Adrenal gland (tissue), 12 donors: ENCODE results near the gene FAU. TPM values are rescaled to one million over a fixed set of nuclear protein-coding genes. Genes with fewer than 3 reads are reported as not detected.

Experiments
- DNase-seq, 7 donors: peaks; one replicate each; pipeline ENCODE4 v3.0.0-alpha.2; 2019 to 2020
- H3K27ac ChIP-seq, 5 donors: fragments of 200-600 bp; sonication (generic) in 4 of 5; 1 replicate in 3 of 5; 2 replicates in 2 of 5; pipeline versions ENCODE4 v1.5.1 to v1.8.0; 2016 to 2020; ENCODE audit warnings: mild to moderate bottlenecking in 1 of 5
- H3K27me3 ChIP-seq: fragments of 200-600 bp; 2 replicates; pipeline ENCODE4 v1.8.0; 2021
- H3K36me3 ChIP-seq, 2 donors: fragments of 200-600 bp; replicated peaks in 1 of 2; 1 replicate in 1 of 2; 2 replicates in 1 of 2; pipeline versions ENCODE4 v1.5.1 to v1.8.0; 2018 to 2022
- H3K4me1 ChIP-seq, 2 donors: fragments of 200-600 bp; replicated peaks in 1 of 2; 1 replicate in 1 of 2; 2 replicates in 1 of 2; pipeline versions ENCODE4 v1.5.1 to v1.8.0; 2018 to 2021
- H3K4me3 ChIP-seq, 4 donors: fragments of 200-600 bp; sonication (generic) in 3 of 4; one replicate each; pipeline ENCODE4 v1.5.1; 2016 to 2018
- H3K9me3 ChIP-seq, 3 donors: fragments of 200-600 bp; sonication (generic) in 1 of 3; replicated peaks in 1 of 3; 1 replicate in 2 of 3; 2 replicates in 1 of 3; pipeline versions ENCODE4 v1.5.1 to v1.8.0; 2016 to 2021
- CTCF ChIP-seq, 6 experiments: fragments of 450-650 bp in 4 of 6; fragments of 200-600 bp in 2 of 6; sonication (generic) in 1 of 6; IDR thresholded peaks; 1 replicate in 5 of 6; 2 replicates in 1 of 6; pipeline versions ENCODE4 v1.5.1 to v1.8.0; 2016 to 2021; ENCODE audit warnings: antibody characterized with exemption in 6 of 6, mild to moderate bottlenecking in 2 of 6, moderate library complexity in 1 of 6
- POLR2A ChIP-seq, 2 donors: fragments of 450-650 bp; IDR thresholded peaks; one replicate each; pipeline ENCODE4 v1.6.1; 2017; ENCODE audit warnings: antibody characterized with exemption in 2 of 2, mild to moderate bottlenecking in 2 of 2, moderate library complexity in 1 of 2
- WGBS, 4 donors: extraction: QIAGEN DNeasy Blood & Tissue Kit in 2 of 4; methylation state at CpG; one replicate each; pipeline versions ENCODE4 v1.1.5 to v1.1.7; 2013 to 2017; 5-methylcytosine and 5-hydroxymethylcytosine counted together
- intact Hi-C, 2 donors: fragments of 100-400 bp; cut with DNase I; formaldehyde crosslinking; loops; one replicate each; pipeline versions ENCODE4 v1.14.1 to v1.15.0; 2022 to 2023
- polyA plus RNA-seq, 3 donors: library from polyadenylated mRNA; stranded (reverse); fragments of 200-250 nt in 2 of 3; fragments of 350-450 nt in 1 of 3; fragmentation: Illumina TruSeq in 1 of 3; extraction: RNeasy Lipid Tissue Mini Kit (QIAGEN cat#74804) in 1 of 3; gene quantifications; one replicate each; pipeline ENCODE4 v1.2.3, GENCODE V29; 2013 to 2014
- total RNA-seq, 9 donors: library from RNA; depleted of rRNA in 4 of 9; stranded (reverse); fragments of >200 nt in 4 of 9; fragments of 120-200 nt in 1 of 9; fragmentation: NEBNext Ultra II Directional in 1 of 9; extraction: Animal tissue kit (Norgen Biotek cat#: 25700) in 1 of 9; gene quantifications; one replicate each; pipeline versions ENCODE4 v1.1.0 to v1.2.4, GENCODE V29; 2013 to 2023
- donor health status: healthy with polysubstance abuse.
- donor health status: Bipolar disorder and iron deficiency.
- donor health status: DM: yes; HTN: yes; CAD: no.
- donor health status: DM: no; HTN: no; CAD: no.
- donor health status: DM: no; HTN: no; CAD: no.
- donor health status: DM: yes; HTN: yes; CAD: no.

Gene FAU
- total and polyA plus RNA-seq, 12 donors = 361 to 2,488 (median 1,029) TPM

- 75 to 87% (median 81%) methylated on average over 4 of the region's 4 CpGs for WGBS, 4 donors
- intact Hi-C loops = no loop called here
- H3K4me1 ChIP-seq = peaks cover 12 to 20% of the 10 kb centered on the region in 2 donors
- TF ChIP-seq CTCF (IDR thresholded peaks at IDR 0.05) = no peak
- no peak for TF ChIP-seq POLR2A (IDR thresholded peaks at IDR 0.05)
- H3K27ac ChIP-seq = no peak overlapping the region
- no peak overlapping the region for H3K4me3 ChIP-seq
- H3K9me3 ChIP-seq = no peaks in the 10 kb centered on the region
- H3K27me3 ChIP-seq = no peaks in the 10 kb centered on the region
- peaks cover 0 to 46% of the 10 kb centered on the region in 2 donors for H3K36me3 ChIP-seq
- no peak for DNase-seq
Measured at GRCh38 chr11:65085446-65085845, 36.5 kb downstream of the FAU start.

- peak overlapping the region; percentile 41 to 93 (median 80) for H3K4me3 ChIP-seq
- DNase-seq = no peak
- H3K27ac ChIP-seq = peak overlapping the region; percentile 84 to 93 (median 90)
- intact Hi-C loops = no loop called here
- TF ChIP-seq POLR2A (IDR thresholded peaks at IDR 0.05) = no peak
- TF ChIP-seq CTCF (IDR thresholded peaks at IDR 0.05) = no peak
- WGBS, 4 donors = 20 to 42% (median 35%) methylated on average over 16 to 23 of the region's 23 CpGs
- H3K9me3 ChIP-seq = no peaks in the 10 kb centered on the region
- peaks cover 0 to 44% of the 10 kb centered on the region in 2 donors for H3K36me3 ChIP-seq
- no peaks in the 10 kb centered on the region for H3K27me3 ChIP-seq
- H3K4me1 ChIP-seq = peaks cover 12 to 20% of the 10 kb centered on the region in 2 donors
Measured at GRCh38 chr11:65084598-65085375, 37.1 kb downstream of the FAU start.

- WGBS, 4 donors = 0 to 1% (median 0%) methylated on average over 13 to 79 of the region's 79 CpGs
- Histone ChIP-seq H3K36me3 (peaks cover 0 to 36% of the 10 kb centered on the region in 2 donors), H3K9me3 (no peaks in the 10 kb centered on the region), H3K4me1 (peaks cover 12 to 20% of the 10 kb centered on the region in 2 donors), H3K4me3 (peak within 1 kb of the TSS; percentile 41 to 93 (median 80)), H3K27me3 (no peaks in the 10 kb centered on the region), H3K27ac (peak within 1 kb of the TSS; percentile 84 to 93 (median 90))
- DNase-seq = peak; percentile 94 to 98 (median 96)
- TF ChIP-seq POLR2A (IDR thresholded peaks at IDR 0.05) (peak; percentile 68 to 81), CTCF (IDR thresholded peaks at IDR 0.05) (no peak)
- intact Hi-C loops = no loop called here
Measured at GRCh38 chr11:65083834-65084597, 37.9 kb downstream of the FAU start, which contains the start of the genes CDCA5 and ZFPL1. Gene CDCA5, minus strand, starts transcription at chr11:65084040. Its CDS starts 62 bp downstream, at chr11:65083978. Gene ZFPL1, plus strand, starts transcription at chr11:65084222. Its CDS starts 477 bp downstream, at chr11:65084699.
